ENCODE results near the gene CPEB4.

DNA sequence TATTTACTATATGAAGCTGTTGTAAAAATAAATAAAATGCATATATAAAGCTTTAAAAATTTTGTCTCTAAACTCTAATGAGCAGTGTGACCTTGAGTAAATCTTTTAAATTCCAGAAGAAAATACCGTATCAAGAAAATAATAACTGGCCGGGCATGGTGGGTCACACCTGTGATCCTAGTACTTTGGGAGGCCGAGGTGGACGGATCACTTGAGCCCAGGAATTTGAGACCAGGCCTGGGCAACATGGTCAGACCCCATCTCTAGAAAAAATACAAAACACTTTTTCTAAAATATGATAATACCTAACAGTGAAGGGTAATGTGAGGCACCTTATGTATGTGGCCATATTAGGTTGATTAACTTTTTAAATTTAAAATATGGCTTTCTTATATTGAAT lies 8.5 kb downstream of the CPEB4 start:
- TF ChIP-seq, protein P1, sequence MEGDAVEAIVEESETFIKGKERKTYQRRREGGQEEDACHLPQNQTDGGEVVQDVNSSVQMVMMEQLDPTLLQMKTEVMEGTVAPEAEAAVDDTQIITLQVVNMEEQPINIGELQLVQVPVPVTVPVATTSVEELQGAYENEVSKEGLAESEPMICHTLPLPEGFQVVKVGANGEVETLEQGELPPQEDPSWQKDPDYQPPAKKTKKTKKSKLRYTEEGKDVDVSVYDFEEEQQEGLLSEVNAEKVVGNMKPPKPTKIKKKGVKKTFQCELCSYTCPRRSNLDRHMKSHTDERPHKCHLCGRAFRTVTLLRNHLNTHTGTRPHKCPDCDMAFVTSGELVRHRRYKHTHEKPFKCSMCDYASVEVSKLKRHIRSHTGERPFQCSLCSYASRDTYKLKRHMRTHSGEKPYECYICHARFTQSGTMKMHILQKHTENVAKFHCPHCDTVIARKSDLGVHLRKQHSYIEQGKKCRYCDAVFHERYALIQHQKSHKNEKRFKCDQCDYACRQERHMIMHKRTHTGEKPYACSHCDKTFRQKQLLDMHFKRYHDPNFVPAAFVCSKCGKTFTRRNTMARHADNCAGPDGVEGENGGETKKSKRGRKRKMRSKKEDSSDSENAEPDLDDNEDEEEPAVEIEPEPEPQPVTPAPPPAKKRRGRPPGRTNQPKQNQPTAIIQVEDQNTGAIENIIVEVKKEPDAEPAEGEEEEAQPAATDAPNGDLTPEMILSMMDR (IDR thresholded peaks at IDR 0.05) = no peak
- TF ChIP-seq POLR2AphosphoS5 (IDR thresholded peaks at IDR 0.05; ENCODE audit: insufficient read depth in 1 of 2, low read depth in 1 of 2) = no peak

All from vagina (tissue), 2 donors.